GM12878 (cell line): ENCODE data around the gene TNNT3. TPM values are rescaled to one million over a fixed set of nuclear protein-coding genes. Genes with fewer than 3 reads are reported as not detected.

Experiments
- microRNA-seq: library from miRNA; unstranded; fragments of <30 nt; microRNA quantifications from one replicate; pipeline ENCODE4, GENCODE V29; 2018
- polyA plus RNA-seq, 11 experiments: library from polyadenylated mRNA; depleted of rRNA in 4 of 11; unstranded in 6 of 11; stranded (reverse) in 5 of 11; fragments of >200 nt; fragmentation: Nextera tagmentation in 4 of 11; fragmentation: Illumina TruSeq in 1 of 11; extraction: Ambion mirVana in 4 of 11; extraction: Trizol in 1 of 11; gene quantifications; 1 replicate in 1 of 11; 2 replicates in 10 of 11; pipeline versions ENCODE4 v1.2.1 to v1.2.3, GENCODE V29; 2011 to 2016; ENCODE audit warnings: inconsistent platforms in 2 of 11, missing spikeins in 2 of 11, low read depth in 1 of 11
- total RNA-seq, 4 experiments: library from RNA; depleted of rRNA in 3 of 4; stranded (reverse); fragments of >200 nt in 3 of 4; fragmentation: Illumina TruSeq in 1 of 4; extraction: Trizol in 1 of 4; gene quantifications; 2 replicates each; pipeline versions ENCODE4 v1.2.1 to v1.2.3, GENCODE V29; 2013 to 2021

TNNT3 gene
- total and polyA plus RNA-seq, 10 of the 15 experiments (the other 5 are each of a cell fraction or from before 2014, with no cell fraction given), result 0.40 to 0.50 TPM; not detected in 8

Small RNA genes lying within 50 kb of the gene (microRNA-seq; reads per million reads assigned to microRNA genes)
- gene MIR7847, result 1.1 reads per million

Other genes starting within 250 kb of the TNNT3 start
Only the 7 nearest of the 11 such genes appear.
- 29.3 and 38.6 TPM in 2 replicates for gene CTSD, start 155.8 kb upstream of the TNNT3 start, total RNA-seq (2014; rRNA removed)
- gene CTSD, start 155.8 kb upstream of the TNNT3 start, total RNA-seq (2014; rRNA removed; fragmentation: Illumina TruSeq; extraction: Trizol), result 10.3 and 13.3 TPM in 2 replicates
- 49.8 and 51.9 TPM in 2 replicates for gene CTSD, start 155.8 kb upstream of the TNNT3 start, total RNA-seq (2021)
- gene CTSD, start 155.8 kb upstream of the TNNT3 start, polyA plus RNA-seq (2011; rRNA removed), result 4.4 and 16.4 TPM in 2 replicates
- gene CTSD, start 155.8 kb upstream of the TNNT3 start, polyA plus RNA-seq (2014; fragmentation: Illumina TruSeq; extraction: Trizol), result 1.9 and 22.0 TPM in 2 replicates
- gene CTSD, start 155.8 kb upstream of the TNNT3 start, polyA plus RNA-seq (2014; fragmentation: Nextera tagmentation; extraction: Ambion mirVana), result 1 to 10 TPM in 1 of 2 experiments, under 1 TPM in 1; 0.42 to 3.4 TPM
- 27.9 and 35.8 TPM in 2 replicates for gene CTSD, start 155.8 kb upstream of the TNNT3 start, polyA plus RNA-seq (2014; rRNA removed)
- gene CTSD, start 155.8 kb upstream of the TNNT3 start, polyA plus RNA-seq (2016; fragmentation: Nextera tagmentation; extraction: Ambion mirVana), result 10 to 100 TPM; 43.4 to 54.6 TPM
- not detected in 2 replicates for gene SYT8, start 84.7 kb upstream of the TNNT3 start, total RNA-seq (2014; rRNA removed)
- not detected in 2 replicates for gene SYT8, start 84.7 kb upstream of the TNNT3 start, total RNA-seq (2014; rRNA removed; fragmentation: Illumina TruSeq; extraction: Trizol)
- gene SYT8, start 84.7 kb upstream of the TNNT3 start, total RNA-seq (2021), result 0.19 TPM in 1 of 2 replicates, not detected in the other
- gene SYT8, start 84.7 kb upstream of the TNNT3 start, polyA plus RNA-seq (2011; rRNA removed), result not detected in 2 replicates
- not detected in 2 replicates for gene SYT8, start 84.7 kb upstream of the TNNT3 start, polyA plus RNA-seq (2014; fragmentation: Illumina TruSeq; extraction: Trizol)
- gene SYT8, start 84.7 kb upstream of the TNNT3 start, polyA plus RNA-seq (2014; fragmentation: Nextera tagmentation; extraction: Ambion mirVana), result not detected
- 0.44 TPM in 1 of 2 replicates, not detected in the other for gene SYT8, start 84.7 kb upstream of the TNNT3 start, polyA plus RNA-seq (2014; rRNA removed)
- gene SYT8, start 84.7 kb upstream of the TNNT3 start, polyA plus RNA-seq (2016; fragmentation: Nextera tagmentation; extraction: Ambion mirVana), result not detected
- 0.76 and 0.79 TPM in 2 replicates for gene TNNI2, start 80.7 kb upstream of the TNNT3 start, total RNA-seq (2014; rRNA removed)
- gene TNNI2, start 80.7 kb upstream of the TNNT3 start, total RNA-seq (2014; rRNA removed; fragmentation: Illumina TruSeq; extraction: Trizol), result 0.37 TPM in 1 of 2 replicates, not detected in the other
- 0.38 and 0.61 TPM in 2 replicates for gene TNNI2, start 80.7 kb upstream of the TNNT3 start, total RNA-seq (2021)
- gene TNNI2, start 80.7 kb upstream of the TNNT3 start, polyA plus RNA-seq (2011; rRNA removed), result 0.35 TPM in 1 of 2 replicates, not detected in the other
- not detected in 2 replicates for gene TNNI2, start 80.7 kb upstream of the TNNT3 start, polyA plus RNA-seq (2014; fragmentation: Illumina TruSeq; extraction: Trizol)
- gene TNNI2, start 80.7 kb upstream of the TNNT3 start, polyA plus RNA-seq (2014; fragmentation: Nextera tagmentation; extraction: Ambion mirVana), result under 1 TPM; 0.14 to 0.33 TPM
- gene TNNI2, start 80.7 kb upstream of the TNNT3 start, polyA plus RNA-seq (2014; rRNA removed), result 0.37 and 0.56 TPM in 2 replicates
- gene TNNI2, start 80.7 kb upstream of the TNNT3 start, polyA plus RNA-seq (2016; fragmentation: Nextera tagmentation; extraction: Ambion mirVana), result not detected
- 374 and 409 TPM in 2 replicates for gene LSP1, start 66.6 kb upstream of the TNNT3 start, total RNA-seq (2014; rRNA removed)
- gene LSP1, start 66.6 kb upstream of the TNNT3 start, total RNA-seq (2014; rRNA removed; fragmentation: Illumina TruSeq; extraction: Trizol), result 152 and 171 TPM in 2 replicates
- 478 and 488 TPM in 2 replicates for gene LSP1, start 66.6 kb upstream of the TNNT3 start, total RNA-seq (2021)
- 156 and 283 TPM in 2 replicates for gene LSP1, start 66.6 kb upstream of the TNNT3 start, polyA plus RNA-seq (2011; rRNA removed)
- gene LSP1, start 66.6 kb upstream of the TNNT3 start, polyA plus RNA-seq (2014; fragmentation: Illumina TruSeq; extraction: Trizol), result 109 and 328 TPM in 2 replicates
- 10 to 100 TPM; 19.2 to 34.2 TPM for gene LSP1, start 66.6 kb upstream of the TNNT3 start, polyA plus RNA-seq (2014; fragmentation: Nextera tagmentation; extraction: Ambion mirVana)
- gene LSP1, start 66.6 kb upstream of the TNNT3 start, polyA plus RNA-seq (2014; rRNA removed), result 411 and 535 TPM in 2 replicates
- 100 to 1,000 TPM; 442 to 487 TPM for gene LSP1, start 66.6 kb upstream of the TNNT3 start, polyA plus RNA-seq (2016; fragmentation: Nextera tagmentation; extraction: Ambion mirVana)
- gene PRR33, start 27.8 kb upstream of the TNNT3 start, total RNA-seq (2014; rRNA removed), result not detected in 2 replicates
- gene PRR33, start 27.8 kb upstream of the TNNT3 start, total RNA-seq (2014; rRNA removed; fragmentation: Illumina TruSeq; extraction: Trizol), result not detected in 2 replicates
- not detected in 2 replicates for gene PRR33, start 27.8 kb upstream of the TNNT3 start, total RNA-seq (2021)
- gene PRR33, start 27.8 kb upstream of the TNNT3 start, polyA plus RNA-seq (2011; rRNA removed), result not detected in 2 replicates
- gene PRR33, start 27.8 kb upstream of the TNNT3 start, polyA plus RNA-seq (2014; fragmentation: Illumina TruSeq; extraction: Trizol), result not detected in 2 replicates
- gene PRR33, start 27.8 kb upstream of the TNNT3 start, polyA plus RNA-seq (2014; fragmentation: Nextera tagmentation; extraction: Ambion mirVana), result under 1 TPM in 1 of 2 experiments, not detected in 1; 0.02 TPM
- gene PRR33, start 27.8 kb upstream of the TNNT3 start, polyA plus RNA-seq (2014; rRNA removed), result 0.03 TPM in 2 replicates
- gene PRR33, start 27.8 kb upstream of the TNNT3 start, polyA plus RNA-seq (2016; fragmentation: Nextera tagmentation; extraction: Ambion mirVana), result 1 to 10 TPM in 1 of 2 experiments, under 1 TPM in 1; 0.74 to 1.0 TPM
- gene MRPL23, start 27.6 kb downstream of the TNNT3 start, total RNA-seq (2014; rRNA removed), result 190 and 198 TPM in 2 replicates
- gene MRPL23, start 27.6 kb downstream of the TNNT3 start, total RNA-seq (2014; rRNA removed; fragmentation: Illumina TruSeq; extraction: Trizol), result 103 and 111 TPM in 2 replicates
- gene MRPL23, start 27.6 kb downstream of the TNNT3 start, total RNA-seq (2021), result 141 and 143 TPM in 2 replicates
- gene MRPL23, start 27.6 kb downstream of the TNNT3 start, polyA plus RNA-seq (2011; rRNA removed), result 48.9 and 101 TPM in 2 replicates
- gene MRPL23, start 27.6 kb downstream of the TNNT3 start, polyA plus RNA-seq (2014; fragmentation: Illumina TruSeq; extraction: Trizol), result 41.6 and 97.6 TPM in 2 replicates
- 1 to 10 TPM; 1.6 to 2.5 TPM for gene MRPL23, start 27.6 kb downstream of the TNNT3 start, polyA plus RNA-seq (2014; fragmentation: Nextera tagmentation; extraction: Ambion mirVana)
- gene MRPL23, start 27.6 kb downstream of the TNNT3 start, polyA plus RNA-seq (2014; rRNA removed), result 201 and 230 TPM in 2 replicates
- gene MRPL23, start 27.6 kb downstream of the TNNT3 start, polyA plus RNA-seq (2016; fragmentation: Nextera tagmentation; extraction: Ambion mirVana), result 100 to 1,000 TPM; 187 to 207 TPM
- 0.11 TPM in 1 of 2 replicates, not detected in the other for gene H19, start 78.1 kb downstream of the TNNT3 start, total RNA-seq (2014; rRNA removed)
- not detected in 2 replicates for gene H19, start 78.1 kb downstream of the TNNT3 start, total RNA-seq (2014; rRNA removed; fragmentation: Illumina TruSeq; extraction: Trizol)
- gene H19, start 78.1 kb downstream of the TNNT3 start, total RNA-seq (2021), result 1.1 and 1.2 TPM in 2 replicates
- 0.07 and 0.10 TPM in 2 replicates for gene H19, start 78.1 kb downstream of the TNNT3 start, polyA plus RNA-seq (2011; rRNA removed)
- gene H19, start 78.1 kb downstream of the TNNT3 start, polyA plus RNA-seq (2014; fragmentation: Illumina TruSeq; extraction: Trizol), result 0.04 TPM in 1 of 2 replicates, not detected in the other
- gene H19, start 78.1 kb downstream of the TNNT3 start, polyA plus RNA-seq (2014; fragmentation: Nextera tagmentation; extraction: Ambion mirVana), result not detected
- gene H19, start 78.1 kb downstream of the TNNT3 start, polyA plus RNA-seq (2014; rRNA removed), result 0.53 TPM in 1 of 2 replicates, not detected in the other
- not detected for gene H19, start 78.1 kb downstream of the TNNT3 start, polyA plus RNA-seq (2016; fragmentation: Nextera tagmentation; extraction: Ambion mirVana)